Trophoblast cell (in vitro differentiated cells and primary cell): Measurements from ENCODE around the gene PAX9.
"Not testable (repeated sequence)": the region's sequence is repeated elsewhere in the genome, so short reads cannot be mapped to it uniquely, and the experiment has no call there.

Experiments
- DNase-seq, 2 donors: peaks; one replicate each; pipeline ENCODE4 v3.0.0-alpha.2; 2016
- H2AFZ ChIP-seq: 2 replicates; pipeline ENCODE4 v1.6.1; 2013; ENCODE audit warnings: low read length, moderate library complexity, mild to moderate bottlenecking; ENCODE audit not compliant: insufficient read depth, poor library complexity
- H2AK5ac ChIP-seq: 2 replicates; pipeline ENCODE4 v1.6.1; 2013; ENCODE audit warnings: mild to moderate bottlenecking, low read length
- H2BK120ac ChIP-seq: 2 replicates; pipeline ENCODE4 v1.6.1; 2013; ENCODE audit warnings: low read length, mild to moderate bottlenecking, moderate library complexity; ENCODE audit not compliant: insufficient read depth, poor library complexity
- H2BK12ac ChIP-seq: 2 replicates; pipeline ENCODE4 v1.6.1; 2013; ENCODE audit warnings: mild to moderate bottlenecking, low read length, moderate library complexity
- H2BK5ac ChIP-seq: 2 replicates; pipeline ENCODE4 v1.6.1; 2013; ENCODE audit warnings: low read length, low read depth, moderate library complexity, mild to moderate bottlenecking; ENCODE audit not compliant: poor library complexity
- H3K14ac ChIP-seq: 2 replicates; pipeline ENCODE4 v1.6.1; 2013; ENCODE audit warnings: mild to moderate bottlenecking, low read length
- H3K18ac ChIP-seq: 2 replicates; pipeline ENCODE4 v1.6.1; 2013; ENCODE audit warnings: mild to moderate bottlenecking, low read length
- H3K23ac ChIP-seq: 2 replicates; pipeline ENCODE4 v1.6.1; 2013; ENCODE audit warnings: low read length
- H3K27ac ChIP-seq: 2 replicates; pipeline ENCODE4 v1.5.1; 2013; ENCODE audit warnings: low read depth, mild to moderate bottlenecking, inconsistent platforms, low read length, moderate library complexity
- H3K27me3 ChIP-seq: 2 replicates; pipeline ENCODE4 v1.6.1; 2013; ENCODE audit warnings: inconsistent platforms, mild to moderate bottlenecking, low read length, moderate library complexity; ENCODE audit not compliant: insufficient read depth
- H3K36me3 ChIP-seq, 2 experiments: 1 replicate in 1 of 2; 2 replicates in 1 of 2; pipeline ENCODE4 v1.6.1; 2013; ENCODE audit warnings: low read length in 2 of 2, mild to moderate bottlenecking in 2 of 2, moderate library complexity in 1 of 2; ENCODE audit not compliant: insufficient read depth in 2 of 2, control insufficient read depth in 1 of 2
- H3K4ac ChIP-seq: 2 replicates; pipeline ENCODE4 v1.6.1; 2013; ENCODE audit warnings: low read depth, mild to moderate bottlenecking, low read length, moderate library complexity
- H3K4me1 ChIP-seq, 2 experiments: 1 replicate in 1 of 2; 2 replicates in 1 of 2; pipeline ENCODE4 v1.6.1; 2013; ENCODE audit warnings: low read length in 2 of 2, mild to moderate bottlenecking in 2 of 2, moderate library complexity in 1 of 2; ENCODE audit not compliant: insufficient read depth in 2 of 2, control insufficient read depth in 1 of 2
- H3K4me2 ChIP-seq: 2 replicates; pipeline ENCODE4 v1.6.1; 2013; ENCODE audit warnings: inconsistent platforms, mild to moderate bottlenecking, low read length, moderate library complexity
- H3K4me3 ChIP-seq: 2 replicates; pipeline ENCODE4 v1.5.1; 2013; ENCODE audit warnings: mild to moderate bottlenecking, low read depth, low read length, inconsistent platforms
- H3K79me1 ChIP-seq: one replicate; pipeline ENCODE4 v1.6.1; 2013; ENCODE audit warnings: low read length
- H3K79me2 ChIP-seq: 2 replicates; pipeline ENCODE4 v1.6.1; 2013; ENCODE audit warnings: low read length, mild to moderate bottlenecking; ENCODE audit not compliant: control insufficient read depth, insufficient read depth, poor library complexity
- H3K9ac ChIP-seq: 2 replicates; pipeline ENCODE4 v1.6.1; 2013; ENCODE audit warnings: mild to moderate bottlenecking, low read length
- H3K9me3 ChIP-seq: 2 replicates; pipeline ENCODE4 v1.6.1; 2013; ENCODE audit warnings: low read depth, mild to moderate bottlenecking, control low read depth, inconsistent platforms, low read length; ENCODE audit not compliant: insufficient read depth
- H4K12ac ChIP-seq: 2 replicates; pipeline ENCODE4 v1.6.1; 2013; ENCODE audit warnings: low read depth, mild to moderate bottlenecking, low read length, moderate library complexity
- H4K8ac ChIP-seq: 2 replicates; pipeline ENCODE4 v1.6.1; 2013; ENCODE audit warnings: low read depth, mild to moderate bottlenecking, low read length, moderate library complexity
- H4K91ac ChIP-seq: one replicate; pipeline ENCODE4 v1.6.1; 2013; ENCODE audit warnings: low read depth, mild to moderate bottlenecking, low read length, moderate library complexity
- WGBS: extraction: QIAGEN DNeasy Blood & Tissue Kit; methylation state at CpG from one replicate; pipeline ENCODE4 v1.1.7; 2013; ENCODE audit warnings: missing lambda C conversion rate; ENCODE audit not compliant: insufficient read length, insufficient coverage; ENCODE audit errors: extremely low coverage; 5-methylcytosine and 5-hydroxymethylcytosine counted together

PAX9 gene

DNA sequence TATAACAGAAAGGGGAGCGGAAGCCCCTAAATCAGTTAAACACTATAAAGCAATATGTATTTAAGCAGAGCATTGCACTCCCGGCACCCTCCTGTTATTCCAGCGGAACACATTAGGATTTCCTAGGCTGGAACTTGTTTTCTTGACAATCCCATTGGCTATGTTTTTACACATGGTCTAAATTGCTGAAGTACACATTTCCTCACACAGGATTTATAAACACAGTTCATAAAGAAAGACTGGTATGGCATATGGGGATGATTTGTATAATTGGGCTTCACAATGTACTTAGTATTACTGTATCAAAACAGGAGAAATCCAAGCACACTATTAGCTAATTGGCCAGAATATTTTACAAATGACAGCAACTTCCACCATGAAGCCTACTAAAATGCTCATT, 23.3 kb downstream of the PAX9 start:
- H2BK120ac ChIP-seq: no peak overlapping the region
- no peak overlapping the region for H3K27ac ChIP-seq
- H3K36me3 ChIP-seq: no peaks in the 10 kb centered on the region
- no peaks in the 10 kb centered on the region for H3K27me3 ChIP-seq
- no peak overlapping the region for H2BK12ac ChIP-seq
- no peak overlapping the region for H3K18ac ChIP-seq
- no peak overlapping the region for H3K4ac ChIP-seq
- H2AK5ac ChIP-seq: no peak overlapping the region
- DNase-seq: no peak
- no peaks in the 10 kb centered on the region for H3K4me1 ChIP-seq
- H2AFZ ChIP-seq: no peak overlapping the region
- H3K9me3 ChIP-seq: peaks cover 2% of the 10 kb centered on the region
- WGBS: no CpG with 5 or more reads among the region's 3 CpGs
- no peak overlapping the region for H3K4me3 ChIP-seq
- H3K79me2 ChIP-seq: no peaks in the 10 kb centered on the region
- no peak overlapping the region for H4K12ac ChIP-seq
- no peak overlapping the region for H3K9ac ChIP-seq
- no peaks in the 10 kb centered on the region for H3K79me1 ChIP-seq
- H2BK5ac ChIP-seq: no peak overlapping the region
- no peak overlapping the region for H3K23ac ChIP-seq
- H4K8ac ChIP-seq: no peak overlapping the region
- no peak overlapping the region for H4K91ac ChIP-seq
- peak overlapping the region; percentile 22 for H3K4me2 ChIP-seq
- no peak overlapping the region for H3K14ac ChIP-seq

DNA sequence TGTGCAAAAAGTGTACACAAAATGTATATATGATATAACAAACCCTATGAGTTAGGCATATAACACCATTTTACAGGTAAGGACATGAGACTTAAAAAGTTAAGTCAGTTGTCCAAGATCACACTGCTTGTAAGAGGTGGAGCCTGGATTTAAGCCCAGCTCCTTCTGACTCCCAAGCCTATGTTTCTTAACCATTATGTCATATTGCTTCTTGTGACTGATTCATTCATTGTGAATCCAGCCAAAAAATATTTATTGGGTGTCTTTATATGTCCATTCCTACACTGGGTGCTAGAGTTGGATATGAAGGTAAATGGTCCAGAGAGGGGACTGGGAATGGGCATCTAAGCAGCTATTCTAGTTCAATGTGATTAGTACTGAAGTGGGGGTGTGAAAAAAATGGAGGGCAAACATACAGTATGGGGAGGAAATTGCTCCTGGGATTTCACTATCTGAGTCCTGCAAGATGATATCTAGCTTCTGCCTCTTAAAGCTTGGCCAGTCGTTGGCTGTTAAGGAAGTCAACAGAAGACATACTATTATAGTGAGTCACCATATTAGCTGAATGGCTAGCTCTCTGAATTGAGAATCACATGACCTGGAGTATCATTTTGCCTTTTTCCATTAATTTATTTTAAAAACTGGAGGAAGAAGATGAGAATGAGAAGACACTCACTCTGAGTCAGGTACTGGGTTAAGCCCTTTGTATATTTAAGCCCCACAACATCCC, 28.8 kb downstream of the PAX9 start:
- H3K9ac ChIP-seq: no peak overlapping the region
- H2AK5ac ChIP-seq: no peak overlapping the region
- no peaks in the 10 kb centered on the region for H3K4me1 ChIP-seq
- no peak overlapping the region for H2AFZ ChIP-seq
- DNase-seq: no peak
- H3K4ac ChIP-seq: no peak overlapping the region
- no peak overlapping the region for H2BK12ac ChIP-seq
- H4K12ac ChIP-seq: no peak overlapping the region
- H4K91ac ChIP-seq: no peak overlapping the region
- no peak overlapping the region for H2BK120ac ChIP-seq
- H4K8ac ChIP-seq: no peak overlapping the region
- H3K27ac ChIP-seq: no peak overlapping the region
- no peak overlapping the region for H2BK5ac ChIP-seq
- no peaks in the 10 kb centered on the region for H3K36me3 ChIP-seq
- no peak overlapping the region for H3K23ac ChIP-seq
- no peak overlapping the region for H3K18ac ChIP-seq
- H3K79me1 ChIP-seq: no peaks in the 10 kb centered on the region
- WGBS: no CpG with 5 or more reads among the region's 1 CpG
- H3K14ac ChIP-seq: no peak overlapping the region
- H3K79me2 ChIP-seq: no peaks in the 10 kb centered on the region
- no peaks in the 10 kb centered on the region for H3K27me3 ChIP-seq
- H3K9me3 ChIP-seq: peaks cover 2% of the 10 kb centered on the region
- no peak overlapping the region for H3K4me2 ChIP-seq
- no peak overlapping the region for H3K4me3 ChIP-seq

DNA sequence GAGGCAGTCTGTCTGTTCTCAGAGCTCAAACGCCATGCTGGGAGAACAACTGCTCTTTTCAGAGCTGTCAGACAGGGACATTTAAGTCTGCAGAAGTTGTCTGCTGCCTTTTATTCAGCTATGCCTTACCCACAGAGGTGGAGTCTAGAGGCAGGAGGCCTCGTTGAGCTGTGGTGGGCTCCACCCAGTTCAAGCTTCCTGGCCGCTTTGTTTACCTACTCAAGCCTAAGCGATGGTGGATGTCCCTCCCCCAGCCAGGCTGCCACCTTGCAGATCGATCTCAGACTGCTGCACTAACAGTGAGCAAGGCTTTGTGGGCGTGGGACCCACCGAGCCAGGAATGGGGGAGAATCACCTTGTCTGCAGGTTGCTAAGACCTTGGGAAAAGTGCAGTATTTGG, 37.8 kb downstream of the PAX9 start:
- not testable (repeated sequence) for H3K23ac ChIP-seq, H2BK5ac ChIP-seq, H3K36me3 ChIP-seq, H3K9me3 ChIP-seq, H3K79me2 ChIP-seq, H3K14ac ChIP-seq, H3K18ac ChIP-seq, H3K4me2 ChIP-seq, H3K27ac ChIP-seq, H2BK120ac ChIP-seq, H4K12ac ChIP-seq, H3K79me1 ChIP-seq, H2AFZ ChIP-seq, H3K4ac ChIP-seq, H3K9ac ChIP-seq, H3K27me3 ChIP-seq, H4K8ac ChIP-seq, DNase-seq, H4K91ac ChIP-seq, H3K4me3 ChIP-seq
- Histone ChIP-seq H2BK12ac (peak overlapping the region; percentile 11), H2AK5ac (peak overlapping the region; percentile 9), H3K4me1 (peaks cover 2 to 11% of the 10 kb centered on the region in 2 experiments)
- WGBS: no CpG with 5 or more reads among the region's 7 CpGs

DNA sequence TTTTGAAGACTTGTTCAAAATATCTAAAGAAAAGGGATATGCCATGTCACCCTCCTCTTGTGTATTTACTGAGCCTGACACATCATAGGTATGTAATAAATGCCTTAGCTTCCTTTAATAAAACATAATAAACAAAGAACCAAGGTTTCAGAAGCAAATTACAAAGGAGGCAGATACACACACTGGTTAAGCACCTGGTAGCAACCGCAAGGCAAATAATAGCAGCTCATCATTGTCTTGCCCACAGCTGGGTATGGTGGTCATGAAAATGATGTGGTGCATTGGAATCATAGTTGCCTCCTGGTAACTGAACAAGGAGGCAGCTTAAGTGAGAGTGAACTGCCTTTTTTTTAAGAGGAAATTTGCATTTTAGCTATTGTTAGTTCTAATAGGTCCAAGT, 39.0 kb downstream of the PAX9 start:
- Histone ChIP-seq H2BK12ac (no peak overlapping the region), H3K9ac (no peak overlapping the region), H3K23ac (no peak overlapping the region), H4K12ac (no peak overlapping the region), H3K4ac (no peak overlapping the region), H3K79me2 (no peaks in the 10 kb centered on the region), H3K27ac (no peak overlapping the region), H2BK5ac (no peak overlapping the region), H2AK5ac (no peak overlapping the region), H3K4me3 (no peak overlapping the region), H3K36me3 (no peaks in the 10 kb centered on the region), H3K27me3 (no peaks in the 10 kb centered on the region), H3K4me2 (no peak overlapping the region), H3K18ac (no peak overlapping the region), H3K79me1 (no peaks in the 10 kb centered on the region), H3K9me3 (no peaks in the 10 kb centered on the region), H2AFZ (no peak overlapping the region), H4K91ac (peak overlapping the region; percentile 19), H3K4me1 (peaks cover 2 to 11% of the 10 kb centered on the region in 2 experiments), H3K14ac (no peak overlapping the region), H4K8ac (no peak overlapping the region), H2BK120ac (no peak overlapping the region)
- WGBS: no CpG with 5 or more reads among the region's 1 CpG
- DNase-seq: no peak
